ENCODE results near the gene ASTN2.

The ASTN2 gene

DNA sequence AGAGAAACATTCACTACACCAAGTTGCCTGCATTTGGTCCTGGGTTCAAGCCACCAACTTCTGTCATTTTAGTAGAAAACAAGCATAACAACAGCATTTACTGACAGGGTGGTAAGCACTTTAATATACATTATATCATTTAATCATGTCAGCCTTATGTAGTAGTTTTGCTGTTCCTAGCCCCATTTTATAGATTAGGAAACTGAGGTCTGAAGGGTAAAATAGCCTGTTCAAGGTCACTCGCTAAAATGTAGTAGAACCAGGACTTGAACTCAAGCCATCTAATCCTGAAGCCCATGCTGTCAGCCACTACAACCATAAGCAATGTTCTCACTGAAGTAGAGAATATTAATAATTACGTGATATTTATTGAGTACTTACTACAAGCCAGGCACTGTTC, 787.4 kb downstream of the ASTN2 start:
- DNase-seq (ENCODE audit: low spot score), result no peak

DNA sequence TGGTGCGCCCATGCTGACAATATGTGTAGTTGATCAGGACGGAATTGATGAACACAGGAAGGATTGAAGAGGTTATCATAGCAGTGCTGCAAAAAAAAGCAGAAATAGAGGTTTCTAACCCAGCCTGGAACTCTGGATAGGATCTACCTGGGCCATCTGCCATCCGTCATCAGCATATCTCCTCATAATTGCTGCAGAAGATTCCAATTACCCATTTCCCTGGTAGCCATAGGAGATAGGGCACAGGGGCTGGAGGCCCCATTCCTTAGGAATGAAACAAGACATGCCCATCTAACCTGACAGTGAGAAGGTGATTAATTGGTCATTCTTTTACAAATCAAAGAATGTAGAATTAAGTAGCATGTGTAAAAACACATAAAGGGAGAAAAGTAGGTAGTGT, 788.1 kb downstream of the ASTN2 start:
- DNase-seq (ENCODE audit: low spot score), result no peak

DNA sequence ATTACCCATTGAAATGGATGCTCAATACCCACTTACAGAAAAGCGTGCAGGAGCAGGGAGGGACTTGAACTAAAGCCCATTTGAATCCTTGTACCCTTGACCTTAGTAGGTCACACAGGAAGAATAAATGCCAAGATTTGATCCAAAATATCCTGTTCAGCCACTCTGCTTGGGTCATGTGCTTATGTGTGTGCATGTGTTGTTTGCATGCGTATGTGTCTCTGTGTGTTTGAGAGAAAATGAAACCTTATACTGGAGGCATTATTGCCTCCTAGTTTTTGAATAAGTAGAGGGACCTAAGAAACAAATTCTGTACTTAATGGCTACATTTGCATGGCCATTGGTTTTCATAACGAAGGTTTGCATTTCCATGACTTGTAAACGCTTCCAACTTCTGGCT, 791.1 kb downstream of the ASTN2 start:
- no peak for DNase-seq (ENCODE audit: low spot score)

DNA sequence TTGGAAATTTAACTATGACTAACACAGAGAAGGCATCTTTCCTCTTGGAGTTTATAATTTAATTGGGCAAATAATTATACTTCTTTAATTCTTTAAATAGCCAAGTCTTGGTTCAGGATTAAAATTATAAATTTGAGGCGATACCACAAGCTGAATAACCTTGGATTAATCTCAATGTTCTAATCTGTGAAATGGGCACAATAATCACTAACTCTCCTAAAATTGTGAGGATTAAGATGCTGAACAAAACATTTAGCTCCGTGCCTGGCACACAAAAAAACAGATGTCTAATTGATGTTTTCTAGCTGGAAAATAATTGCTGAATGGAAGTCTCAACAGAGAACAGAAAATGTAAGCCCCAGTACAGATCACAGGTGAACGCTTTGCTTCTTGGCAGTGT, 797.5 kb downstream of the ASTN2 start:
- no peak for DNase-seq (ENCODE audit: low spot score)

DNA sequence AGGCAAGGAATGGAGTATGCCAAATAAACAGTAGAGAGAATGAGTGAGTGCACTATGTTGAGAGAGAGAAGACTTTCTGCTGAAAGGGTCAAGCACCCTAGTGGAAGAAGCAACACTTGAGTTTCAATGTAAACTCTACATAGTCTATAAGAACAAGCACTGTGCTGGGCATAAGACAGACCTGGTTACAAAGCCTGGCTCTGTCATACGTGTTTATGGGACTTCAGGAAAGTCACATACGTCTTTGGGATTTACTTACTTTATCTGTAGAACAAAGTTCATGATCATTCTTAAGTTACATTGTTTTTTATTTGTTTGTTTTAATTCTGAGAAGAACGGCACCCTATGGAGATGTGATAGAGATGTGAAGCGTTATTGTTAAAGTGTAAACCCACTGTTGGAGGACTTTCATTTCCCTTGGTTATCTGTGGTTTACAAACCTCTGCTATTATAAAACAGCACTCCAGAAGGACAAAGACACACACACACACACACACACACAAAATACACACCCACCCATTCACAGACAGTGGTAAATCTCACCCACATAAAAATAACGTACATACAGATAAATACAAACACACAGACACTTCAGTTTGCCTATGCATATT, 798.4 kb downstream of the ASTN2 start:
- no peak for DNase-seq (ENCODE audit: low spot score)

DNA sequence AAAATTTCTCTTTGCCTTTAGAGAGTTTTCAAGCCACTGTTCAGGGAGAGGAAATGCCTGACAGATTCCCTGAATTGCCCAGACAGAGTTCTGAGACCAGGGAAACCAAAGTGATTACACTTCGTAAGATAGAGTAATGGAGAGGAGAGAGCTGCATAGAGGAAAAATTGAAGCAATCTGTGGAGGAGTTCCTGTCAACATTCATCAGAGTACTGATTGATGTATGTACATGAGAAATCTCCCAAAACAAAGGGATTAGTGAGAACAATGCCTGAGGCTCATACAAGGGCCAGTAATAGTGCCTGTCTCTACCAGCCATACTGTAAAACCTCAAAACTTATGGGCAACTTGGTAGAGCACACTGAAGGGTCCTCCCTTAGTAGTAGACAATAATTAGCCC, 806.8 kb downstream of the ASTN2 start:
- no peak for DNase-seq (ENCODE audit: low spot score)

DNA sequence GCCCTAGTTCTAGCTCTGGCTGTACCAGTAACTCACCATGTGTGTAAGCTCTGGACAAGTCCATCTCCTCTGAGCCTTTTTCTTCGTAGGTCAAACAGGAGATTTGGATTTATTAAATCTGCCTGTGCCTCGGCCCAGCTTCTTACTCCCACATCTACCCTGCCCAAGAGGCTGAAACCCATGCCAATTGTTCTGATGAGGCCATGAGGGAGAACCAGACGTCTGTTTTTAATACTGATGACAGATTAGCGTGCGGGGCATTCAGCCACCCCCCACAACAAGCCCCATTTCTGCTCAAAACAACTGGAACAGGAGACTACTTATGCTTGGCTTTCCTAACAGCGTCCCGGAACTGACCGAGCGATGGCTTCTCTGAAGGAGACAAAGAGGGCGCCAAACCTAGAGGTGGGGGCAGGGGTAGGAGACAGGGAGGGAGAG, 808.9 kb downstream of the ASTN2 start:
- DNase-seq (ENCODE audit: low spot score), result no peak

DNA sequence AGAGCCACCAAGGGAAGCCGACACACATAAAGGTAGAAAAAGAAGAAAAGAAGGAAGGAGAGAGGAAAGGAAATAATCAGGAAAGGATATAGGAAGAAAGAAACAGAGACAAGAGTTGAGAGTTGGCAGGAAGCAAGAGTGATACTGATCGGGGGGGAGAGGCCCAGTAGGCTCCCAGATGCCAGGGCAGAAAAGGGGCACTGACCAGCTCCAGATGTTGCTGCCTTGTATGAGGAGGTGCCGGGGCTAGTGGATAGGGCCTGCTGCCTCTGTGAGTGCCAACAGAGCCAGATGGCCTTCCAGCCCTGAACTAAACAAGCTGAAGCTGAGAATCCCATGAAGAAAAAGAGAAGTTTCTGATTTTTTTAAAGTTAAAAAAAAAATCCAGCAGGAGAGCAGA, 809.8 kb downstream of the ASTN2 start:
- DNase-seq (ENCODE audit: low spot score), result no peak

DNA sequence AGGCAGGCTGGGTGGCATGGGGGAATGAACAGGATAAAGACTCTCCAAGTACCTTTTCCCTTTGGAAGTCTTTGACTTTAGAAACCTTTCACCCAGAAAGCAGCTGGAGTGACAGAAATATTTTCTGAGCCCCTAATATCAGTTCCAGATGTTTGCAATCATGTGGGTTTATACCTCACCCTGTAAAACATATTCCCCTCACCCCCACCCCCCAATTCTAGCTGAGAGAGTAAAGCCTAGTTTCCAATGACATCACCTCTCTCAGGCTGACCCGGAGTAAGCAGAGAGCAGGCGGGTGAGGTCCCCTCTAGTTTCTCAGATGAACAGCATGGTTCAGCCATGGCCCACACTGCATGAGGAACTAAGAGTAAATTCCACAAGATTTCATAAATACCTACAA, 810.6 kb downstream of the ASTN2 start:
- DNase-seq (ENCODE audit: low spot score), result no peak

DNA sequence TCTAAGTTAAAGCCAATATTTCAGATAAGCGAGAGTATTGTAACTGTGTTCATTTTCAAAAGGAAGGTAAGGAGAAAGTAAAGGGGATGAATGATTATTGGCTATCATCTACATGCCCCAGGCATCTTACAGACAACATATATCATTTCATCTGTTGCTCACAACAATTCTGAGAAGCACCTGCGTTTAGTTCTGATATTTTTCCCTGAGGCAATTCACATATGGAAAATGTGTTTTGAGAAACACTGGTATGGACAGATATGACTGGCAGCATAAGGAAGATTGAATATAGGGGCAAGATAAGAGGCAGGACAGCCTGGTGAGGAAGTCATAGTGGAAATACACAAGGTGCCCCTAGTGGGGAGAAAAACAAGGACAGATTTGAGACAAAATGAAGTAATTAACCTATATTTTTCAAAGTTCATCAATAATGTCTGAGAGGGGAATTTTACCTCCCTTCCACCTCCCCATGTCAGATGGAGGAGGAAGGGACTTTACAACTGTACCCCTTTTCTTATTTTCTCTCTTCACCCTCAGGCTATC, 815.4 kb downstream of the ASTN2 start:
- DNase-seq (ENCODE audit: low spot score), result no peak

DNA sequence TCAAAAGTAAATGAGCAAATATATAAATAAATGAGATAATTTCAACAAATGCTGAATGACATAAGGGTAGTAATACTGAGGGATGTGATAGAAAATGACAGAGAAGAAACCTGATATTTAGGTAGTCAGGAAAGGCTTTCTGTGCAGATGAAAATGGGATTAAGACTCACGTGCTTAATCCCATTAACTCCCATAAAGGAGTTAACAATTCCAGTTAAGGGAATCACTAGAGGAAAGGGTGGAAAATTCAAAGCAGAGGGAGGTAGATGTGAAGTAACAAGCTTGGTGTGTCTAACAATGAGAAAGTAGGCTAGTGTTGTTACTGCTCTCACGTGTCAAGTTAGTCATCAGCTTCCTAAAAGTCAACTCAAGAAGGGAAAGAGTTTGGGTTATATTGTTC, 818.2 kb downstream of the ASTN2 start:
- no peak for DNase-seq (ENCODE audit: low spot score)

DNA sequence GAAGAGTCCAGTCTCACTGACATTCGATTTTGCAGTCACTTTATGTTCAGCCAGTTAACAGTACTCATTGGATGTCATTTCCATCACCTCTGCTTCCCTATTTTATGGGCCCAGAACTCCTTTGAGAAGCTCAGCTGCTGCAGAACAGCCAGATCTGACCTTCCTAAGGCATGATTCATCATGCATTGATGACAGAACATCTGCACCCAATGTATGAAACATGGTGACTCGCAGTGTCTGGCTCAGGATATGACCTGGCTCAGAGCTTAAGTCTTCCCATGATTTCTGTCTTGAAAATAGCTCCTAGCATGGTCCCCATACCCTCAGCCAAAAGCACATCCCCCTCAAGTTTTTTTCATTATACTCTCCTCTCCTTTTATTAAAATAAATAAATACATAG, 820.3 kb downstream of the ASTN2 start:
- peak; percentile 93 for DNase-seq (ENCODE audit: low spot score)

DNA sequence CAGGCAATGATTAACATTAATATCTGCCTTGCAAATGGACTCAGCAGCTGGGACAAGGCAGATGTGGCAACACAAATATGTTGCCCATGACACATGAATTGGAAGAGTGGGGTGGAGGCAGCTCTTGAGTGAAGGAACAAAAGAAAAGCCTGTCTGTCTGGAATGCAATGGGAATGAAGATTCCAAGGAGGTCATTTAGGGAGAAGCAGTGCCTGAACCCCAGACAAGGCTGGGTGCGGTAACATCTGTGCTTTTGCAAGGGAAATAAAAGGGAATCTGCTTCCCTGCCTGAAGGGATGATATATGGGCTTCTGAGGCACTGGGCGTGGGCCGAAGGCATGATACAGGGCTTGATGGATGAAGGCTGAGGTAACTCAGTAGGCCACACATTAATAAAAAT, 821.9 kb downstream of the ASTN2 start:
- peak; percentile 67 for DNase-seq (ENCODE audit: low spot score)

DNA sequence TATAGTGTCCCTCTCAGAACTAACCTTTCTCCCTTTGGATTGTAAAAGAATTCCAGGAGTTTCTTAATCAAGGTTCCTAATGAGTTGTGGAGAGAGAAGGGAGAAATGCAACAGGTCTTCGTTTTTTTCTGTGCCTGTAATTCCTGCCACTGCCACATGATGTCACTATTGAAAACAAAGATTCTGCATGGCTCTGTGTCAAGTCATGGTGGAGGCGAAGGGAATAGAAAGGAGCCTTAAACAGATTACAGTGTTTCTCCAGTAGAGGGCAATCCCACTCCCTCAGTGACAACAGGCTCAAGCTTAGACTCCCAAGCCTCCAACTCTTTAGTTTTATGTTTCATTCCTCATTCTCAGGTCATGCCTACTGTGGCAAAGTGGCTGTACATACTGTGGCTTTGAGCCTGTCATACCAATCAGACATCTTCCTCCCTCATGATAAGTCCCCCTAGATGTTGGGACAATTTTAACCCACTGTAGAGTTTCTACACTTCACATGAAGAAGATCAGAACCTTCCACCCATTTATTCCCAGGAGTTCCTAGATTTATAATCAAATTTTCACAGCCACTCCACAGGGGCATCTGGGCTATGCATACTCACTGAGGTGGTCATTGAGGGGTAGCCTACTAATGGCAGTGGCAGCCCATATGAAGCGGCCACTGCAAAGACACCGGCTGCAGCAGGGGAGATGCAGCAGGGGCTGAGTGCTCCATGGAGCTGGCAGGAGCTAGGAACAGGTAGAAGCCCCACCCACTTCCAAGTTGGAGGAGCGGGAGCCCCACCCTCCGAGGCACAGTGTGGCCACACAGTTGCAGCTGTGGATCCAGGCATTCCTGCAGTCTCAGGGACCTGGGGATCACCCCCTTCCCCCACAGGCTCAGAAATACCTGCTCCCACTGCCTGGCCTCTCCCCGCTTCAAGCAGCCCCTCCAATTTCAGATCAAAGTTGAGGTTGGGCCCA, 825.2 kb downstream of the ASTN2 start:
- DNase-seq (ENCODE audit: low spot score), result peak; percentile 58

DNA sequence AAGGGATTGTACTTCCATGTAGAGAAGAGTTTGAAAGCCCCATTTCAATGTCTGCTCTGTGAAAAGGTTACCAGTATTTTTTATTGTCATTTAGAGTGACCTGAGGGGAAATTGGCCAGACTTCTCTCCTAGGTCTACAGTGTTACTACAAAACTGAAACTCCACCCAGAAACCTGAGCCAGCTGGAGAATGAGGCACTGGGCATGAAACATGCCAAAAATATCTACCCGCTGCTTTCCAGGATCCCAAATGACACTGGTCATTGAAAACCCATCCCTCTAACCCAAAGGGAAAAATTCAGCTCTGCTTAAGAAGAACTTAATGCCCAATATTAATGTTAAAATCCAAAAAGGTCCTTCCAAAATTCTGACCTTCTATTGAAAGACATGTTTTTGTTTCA, 826.9 kb downstream of the ASTN2 start:
- DNase-seq (ENCODE audit: low spot score), result no peak

DNA sequence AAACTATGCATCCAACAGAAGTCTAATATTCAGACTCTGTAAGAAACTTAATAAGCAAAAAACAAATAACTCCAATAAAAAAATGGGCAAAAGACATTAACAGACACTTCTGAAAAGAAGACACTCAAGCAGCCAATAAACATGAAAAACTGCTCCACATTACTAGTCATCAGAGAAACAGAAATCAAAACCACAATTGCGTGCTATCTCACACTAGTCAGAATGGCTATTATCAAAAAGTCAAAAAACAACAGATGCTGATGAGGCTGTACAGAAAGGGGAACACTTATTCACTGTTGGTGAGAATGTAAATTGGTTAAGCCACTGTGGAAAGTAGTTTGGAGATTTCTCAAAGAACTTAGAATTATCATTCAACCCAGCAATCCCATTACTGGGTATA, 829.0 kb downstream of the ASTN2 start:
- no peak for DNase-seq (ENCODE audit: low spot score)

DNA sequence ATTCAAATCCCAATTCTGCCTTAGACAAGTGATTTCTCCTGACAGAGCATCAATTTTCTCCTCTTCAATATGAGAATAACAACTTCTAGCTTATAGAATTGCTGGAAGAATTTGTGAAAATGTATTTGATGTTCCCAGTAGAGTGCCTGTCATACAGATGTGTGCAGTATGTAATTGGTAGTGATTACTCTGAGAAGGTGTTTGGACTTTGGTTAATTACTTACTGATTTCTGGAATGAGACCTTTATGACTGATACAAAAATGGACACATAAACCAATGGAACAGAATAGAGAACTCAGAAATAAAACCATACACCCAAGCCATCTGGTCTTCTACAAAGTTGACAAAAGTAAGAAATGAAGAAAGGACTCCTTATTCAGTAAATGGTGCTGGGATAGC, 829.7 kb downstream of the ASTN2 start:
- no peak for DNase-seq (ENCODE audit: low spot score)

DNA sequence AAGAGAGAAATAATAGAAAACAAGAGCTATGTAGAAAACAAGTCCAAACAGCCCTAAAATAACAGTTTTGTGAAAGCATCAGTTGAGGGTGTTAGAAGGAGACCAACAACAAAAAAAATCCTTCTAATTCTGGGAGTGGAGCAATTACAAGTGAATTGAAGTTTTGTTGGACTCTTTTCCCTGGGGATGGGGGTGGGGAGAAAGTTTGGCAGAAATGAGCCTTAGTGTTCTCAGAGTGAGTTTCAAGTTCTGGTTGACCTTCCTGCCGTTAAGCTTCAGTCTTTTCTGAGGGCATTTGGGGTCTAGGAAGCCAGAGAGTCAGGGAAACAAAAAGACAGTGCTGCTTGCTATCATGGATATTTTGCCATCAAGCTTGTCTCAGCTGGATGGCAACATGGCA, 834.0 kb downstream of the ASTN2 start:
- no peak for DNase-seq (ENCODE audit: low spot score)

DNA sequence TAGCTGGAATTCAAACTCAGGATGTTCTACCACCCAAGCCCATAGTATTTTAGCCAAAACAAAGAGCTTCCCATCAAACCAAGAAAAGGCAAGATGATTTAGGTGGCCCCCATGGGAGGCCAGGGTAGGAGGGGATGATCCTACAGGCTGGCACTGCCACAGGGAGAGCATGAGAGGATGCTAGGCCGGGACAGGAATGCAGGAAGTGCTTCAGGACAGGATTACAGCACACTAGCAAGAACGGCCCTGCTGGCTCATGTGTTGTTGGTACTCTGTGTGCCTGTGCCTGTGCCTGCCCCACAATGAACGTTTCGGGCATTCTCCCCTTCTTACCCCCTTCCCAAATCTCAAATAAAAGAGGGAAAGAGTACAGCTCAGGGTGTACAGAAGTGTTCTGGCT, 838.5 kb downstream of the ASTN2 start:
- DNase-seq (ENCODE audit: low spot score), result peak; percentile 21

DNA sequence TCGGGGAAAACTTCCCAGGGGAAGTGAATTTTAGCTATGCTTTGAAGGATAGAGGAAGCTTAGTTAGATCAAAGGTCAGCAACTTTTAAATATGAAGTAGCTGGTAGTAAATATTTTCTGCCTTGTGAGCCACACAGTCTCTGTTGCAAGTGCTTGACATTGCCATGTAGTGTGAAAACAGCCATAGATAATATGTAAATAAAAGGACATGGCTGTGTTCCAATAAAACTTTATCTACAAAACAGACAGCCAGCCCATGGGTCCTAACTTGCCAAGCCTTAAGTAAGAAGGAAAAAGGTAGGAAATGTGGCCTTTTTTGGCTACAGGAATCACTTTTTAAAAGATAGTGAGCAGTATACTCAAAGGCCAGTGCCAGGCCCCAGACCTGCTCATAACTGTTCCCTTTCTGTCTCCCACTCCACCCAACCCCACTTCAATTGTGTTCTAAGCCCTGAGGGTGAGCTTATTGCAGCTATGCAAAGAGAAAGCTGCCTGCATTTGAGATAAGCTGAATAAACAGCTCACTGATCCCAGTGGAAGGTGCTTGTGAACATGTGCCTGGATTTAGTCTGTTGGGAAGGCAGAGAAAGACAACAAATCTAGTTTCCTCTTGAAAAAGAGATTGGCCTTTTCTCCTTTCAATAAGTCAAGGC, 840.7 kb downstream of the ASTN2 start:
- no peak for DNase-seq (ENCODE audit: low spot score)

DNA sequence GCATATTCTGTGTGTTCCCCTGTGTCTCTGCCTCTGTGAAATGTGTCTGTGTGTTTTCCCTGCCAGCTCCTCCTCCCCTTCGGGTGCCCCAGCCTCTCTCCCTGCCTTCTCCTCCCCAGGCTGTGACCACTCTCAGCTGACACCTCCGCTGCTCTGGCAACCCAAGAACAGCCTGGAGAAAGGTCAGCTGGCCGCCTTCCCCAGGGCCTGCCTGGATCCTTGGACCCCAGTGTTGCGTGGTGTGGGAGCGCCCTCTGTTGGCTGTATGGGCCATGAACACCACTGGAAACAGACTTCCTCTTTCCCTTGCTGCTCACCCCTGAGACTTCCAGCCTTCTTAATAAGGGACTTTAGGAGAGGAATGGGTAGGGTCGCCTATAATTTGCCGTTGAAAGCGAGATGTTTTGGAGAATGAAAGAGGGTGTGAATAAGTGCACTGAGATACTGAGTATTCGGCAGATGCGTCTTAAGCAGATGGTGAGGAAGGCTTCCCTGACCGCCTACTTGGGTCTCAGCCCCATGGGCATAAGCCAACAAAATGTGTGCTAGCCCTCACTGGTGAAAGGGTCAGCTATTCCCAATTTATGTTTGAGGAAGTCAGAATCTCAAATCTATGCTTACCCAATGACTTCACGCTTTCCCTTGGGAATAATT, 842.6 kb downstream of the ASTN2 start:
- DNase-seq (ENCODE audit: low spot score), result peak; percentile 83

DNA sequence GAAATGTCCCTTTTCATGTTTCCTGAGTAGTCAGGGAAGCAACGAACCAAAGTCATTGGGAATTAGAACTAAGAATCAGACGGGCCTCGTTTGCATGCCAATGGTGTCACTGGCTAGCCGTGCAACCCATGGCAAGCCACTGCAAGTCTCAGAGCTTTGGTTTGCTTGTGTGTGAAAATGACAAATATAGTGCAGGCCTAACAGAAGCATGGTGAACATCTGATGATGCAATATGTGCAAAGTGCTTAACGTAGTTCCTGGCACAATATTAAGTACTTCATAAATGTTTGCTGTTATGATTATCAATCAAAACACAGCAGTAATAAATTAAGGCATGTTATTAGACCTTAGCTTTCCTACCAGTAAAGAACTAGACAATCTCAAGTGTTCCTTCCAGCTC, 845.7 kb downstream of the ASTN2 start:
- DNase-seq (ENCODE audit: low spot score), result no peak

All from kidney tubule cell (primary cell).